SK-N-SH (cell line): Measurements from ENCODE around the gene METTL23.

ENCODE experiments used
- ELF1 ChIP-seq: IDR thresholded peaks from 2 replicates; pipeline ENCODE4 v1.4.0; 2012
- EP300 ChIP-seq, 2 experiments: IDR thresholded peaks; 2 replicates each; pipeline versions ENCODE4 v1.4.0 to v1.6.1; 2012; ENCODE audit warnings: borderline replicate concordance in 1 of 2, low read depth in 1 of 2, low read length in 1 of 2
- EZH2phosphoT487 ChIP-seq: fragments of 200-600 bp; sonication (generic); IDR thresholded peaks from 2 replicates; pipeline ENCODE4 v1.6.1; 2017; ENCODE audit warnings: low read depth, mixed run types, mild to moderate bottlenecking, antibody characterized with exemption, moderate library complexity, borderline replicate concordance
- NFIC ChIP-seq: IDR thresholded peaks from 2 replicates; pipeline ENCODE4 v1.4.0; 2012; ENCODE audit warnings: borderline replicate concordance
- RCOR1 ChIP-seq: fragments of 150-350 bp; IDR thresholded peaks from 2 replicates; pipeline ENCODE4 v1.6.1; 2017; ENCODE audit warnings: antibody characterized with exemption, low read length
- TAF1 ChIP-seq: IDR thresholded peaks from 2 replicates; pipeline ENCODE4 v1.6.1; 2012; ENCODE audit warnings: low read depth, mild to moderate bottlenecking, low read length, moderate library complexity, borderline replicate concordance
- TF ChIP-seq, protein P1 (sequence below): fragments of 200-600 bp; sonication (generic); IDR thresholded peaks from 2 replicates; pipeline ENCODE4 v1.6.1; 2017; ENCODE audit warnings: antibody characterized with exemption, mild to moderate bottlenecking, moderate library complexity
- TF ChIP-seq, protein P2 (sequence below): IDR thresholded peaks from 2 replicates; pipeline ENCODE4 v1.6.1; 2012; ENCODE audit warnings: mild to moderate bottlenecking, low read depth, low read length, moderate library complexity
- TF ChIP-seq, protein P3 (sequence below): IDR thresholded peaks from 2 replicates; pipeline ENCODE4 v1.4.0; 2012; ENCODE audit warnings: low read depth

GRCh38 chr17:76688165-76688622 is 38.4 kb upstream of the METTL23 start:
- TF ChIP-seq, protein P1, sequence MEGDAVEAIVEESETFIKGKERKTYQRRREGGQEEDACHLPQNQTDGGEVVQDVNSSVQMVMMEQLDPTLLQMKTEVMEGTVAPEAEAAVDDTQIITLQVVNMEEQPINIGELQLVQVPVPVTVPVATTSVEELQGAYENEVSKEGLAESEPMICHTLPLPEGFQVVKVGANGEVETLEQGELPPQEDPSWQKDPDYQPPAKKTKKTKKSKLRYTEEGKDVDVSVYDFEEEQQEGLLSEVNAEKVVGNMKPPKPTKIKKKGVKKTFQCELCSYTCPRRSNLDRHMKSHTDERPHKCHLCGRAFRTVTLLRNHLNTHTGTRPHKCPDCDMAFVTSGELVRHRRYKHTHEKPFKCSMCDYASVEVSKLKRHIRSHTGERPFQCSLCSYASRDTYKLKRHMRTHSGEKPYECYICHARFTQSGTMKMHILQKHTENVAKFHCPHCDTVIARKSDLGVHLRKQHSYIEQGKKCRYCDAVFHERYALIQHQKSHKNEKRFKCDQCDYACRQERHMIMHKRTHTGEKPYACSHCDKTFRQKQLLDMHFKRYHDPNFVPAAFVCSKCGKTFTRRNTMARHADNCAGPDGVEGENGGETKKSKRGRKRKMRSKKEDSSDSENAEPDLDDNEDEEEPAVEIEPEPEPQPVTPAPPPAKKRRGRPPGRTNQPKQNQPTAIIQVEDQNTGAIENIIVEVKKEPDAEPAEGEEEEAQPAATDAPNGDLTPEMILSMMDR: no peak
- TF ChIP-seq, protein P2, sequence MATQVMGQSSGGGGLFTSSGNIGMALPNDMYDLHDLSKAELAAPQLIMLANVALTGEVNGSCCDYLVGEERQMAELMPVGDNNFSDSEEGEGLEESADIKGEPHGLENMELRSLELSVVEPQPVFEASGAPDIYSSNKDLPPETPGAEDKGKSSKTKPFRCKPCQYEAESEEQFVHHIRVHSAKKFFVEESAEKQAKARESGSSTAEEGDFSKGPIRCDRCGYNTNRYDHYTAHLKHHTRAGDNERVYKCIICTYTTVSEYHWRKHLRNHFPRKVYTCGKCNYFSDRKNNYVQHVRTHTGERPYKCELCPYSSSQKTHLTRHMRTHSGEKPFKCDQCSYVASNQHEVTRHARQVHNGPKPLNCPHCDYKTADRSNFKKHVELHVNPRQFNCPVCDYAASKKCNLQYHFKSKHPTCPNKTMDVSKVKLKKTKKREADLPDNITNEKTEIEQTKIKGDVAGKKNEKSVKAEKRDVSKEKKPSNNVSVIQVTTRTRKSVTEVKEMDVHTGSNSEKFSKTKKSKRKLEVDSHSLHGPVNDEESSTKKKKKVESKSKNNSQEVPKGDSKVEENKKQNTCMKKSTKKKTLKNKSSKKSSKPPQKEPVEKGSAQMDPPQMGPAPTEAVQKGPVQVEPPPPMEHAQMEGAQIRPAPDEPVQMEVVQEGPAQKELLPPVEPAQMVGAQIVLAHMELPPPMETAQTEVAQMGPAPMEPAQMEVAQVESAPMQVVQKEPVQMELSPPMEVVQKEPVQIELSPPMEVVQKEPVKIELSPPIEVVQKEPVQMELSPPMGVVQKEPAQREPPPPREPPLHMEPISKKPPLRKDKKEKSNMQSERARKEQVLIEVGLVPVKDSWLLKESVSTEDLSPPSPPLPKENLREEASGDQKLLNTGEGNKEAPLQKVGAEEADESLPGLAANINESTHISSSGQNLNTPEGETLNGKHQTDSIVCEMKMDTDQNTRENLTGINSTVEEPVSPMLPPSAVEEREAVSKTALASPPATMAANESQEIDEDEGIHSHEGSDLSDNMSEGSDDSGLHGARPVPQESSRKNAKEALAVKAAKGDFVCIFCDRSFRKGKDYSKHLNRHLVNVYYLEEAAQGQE: no peak
- no peak for TF ChIP-seq TAF1
- TF ChIP-seq, protein P3, sequence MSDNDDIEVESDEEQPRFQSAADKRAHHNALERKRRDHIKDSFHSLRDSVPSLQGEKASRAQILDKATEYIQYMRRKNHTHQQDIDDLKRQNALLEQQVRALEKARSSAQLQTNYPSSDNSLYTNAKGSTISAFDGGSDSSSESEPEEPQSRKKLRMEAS: no peak
- no peak for TF ChIP-seq RCOR1
- no peak for TF ChIP-seq EZH2phosphoT487
- no peak for TF ChIP-seq EP300 (IDR thresholded peaks at IDR 0.05; ENCODE audit: borderline replicate concordance in 1 of 2, low read depth in 1 of 2, low read length in 1 of 2)
- TF ChIP-seq NFIC: no peak
- no peak for TF ChIP-seq ELF1
